Testis (tissue), 2 donors: ENCODE data around the gene CAPN5.

Experiments used
- CTCF ChIP-seq, 3 experiments: fragments of 450-650 bp in 2 of 3; fragments of 200-600 bp in 1 of 3; sonication (generic) in 1 of 3; IDR thresholded peaks; one replicate each; pipeline ENCODE4 v1.5.1; 2016 to 2019; ENCODE audit warnings: antibody characterized with exemption in 3 of 3, mild to moderate bottlenecking in 2 of 3, moderate library complexity in 1 of 3
- POLR2A ChIP-seq: fragments of 450-650 bp; IDR thresholded peaks from one replicate; pipeline ENCODE4 v1.6.1; 2017; ENCODE audit warnings: antibody characterized with exemption, mild to moderate bottlenecking, moderate library complexity

- TF ChIP-seq POLR2A, result no peak
- no peak for TF ChIP-seq CTCF (IDR thresholded peaks at IDR 0.05)
These were observed 50.7 kb downstream of the CAPN5 start for GRCh38 chr11:77117492-77117891.
